ENCODE data around the gene TADA2B.

TADA2B gene

GRCh38 chr4:7014815-7015214 lies 28.4 kb upstream of the TADA2B start:
- no peak for TF ChIP-seq CTCF (conservative IDR thresholded peaks at IDR 0.05; ENCODE audit: low read depth, low read length)
- Histone ChIP-seq H2AFZ (ENCODE audit: low read depth) (no peak overlapping the region), H3K4me2 (no peak overlapping the region), H3K36me3 (ENCODE audit: insufficient read depth) (peaks cover 4% of the 10 kb centered on the region; the same call in 1 of the 2 replicates), H3K9ac (no peak overlapping the region), H3K4me3 (IDR thresholded peaks at IDR 0.05; ENCODE audit: insufficient read depth, low read depth, low read length) (no peak overlapping the region), H3K79me2 (ENCODE audit: insufficient read depth, low read depth) (no peaks in the 10 kb centered on the region), H3K27ac (no peak overlapping the region), H3K4me1 (ENCODE audit: low read depth, poor library complexity, severe bottlenecking) (peaks cover 6% of the 10 kb centered on the region), H3K27me3 (ENCODE audit: insufficient read depth, low read depth) (no peaks in the 10 kb centered on the region), H4K20me1 (ENCODE audit: insufficient read depth) (no peaks in the 10 kb centered on the region)

- H3K79me2 ChIP-seq (ENCODE audit: insufficient read depth, low read depth), result no peaks in the 10 kb centered on the region
- H3K36me3 ChIP-seq (ENCODE audit: insufficient read depth), result peaks cover 4% of the 10 kb centered on the region; the same call in 1 of the 2 replicates
- no peaks in the 10 kb centered on the region for H4K20me1 ChIP-seq (ENCODE audit: insufficient read depth)
- no peak overlapping the region for H3K9ac ChIP-seq
- no peaks in the 10 kb centered on the region for H3K27me3 ChIP-seq (ENCODE audit: insufficient read depth, low read depth)
- H3K27ac ChIP-seq, result no peak overlapping the region
- H3K4me3 ChIP-seq (IDR thresholded peaks at IDR 0.05; ENCODE audit: insufficient read depth, low read depth, low read length), result no peak overlapping the region
- no peak for TF ChIP-seq CTCF (conservative IDR thresholded peaks at IDR 0.05; ENCODE audit: low read depth, low read length)
- no peak overlapping the region for H2AFZ ChIP-seq (ENCODE audit: low read depth)
- peaks cover 6% of the 10 kb centered on the region for H3K4me1 ChIP-seq (ENCODE audit: low read depth, poor library complexity, severe bottlenecking)
- H3K4me2 ChIP-seq, result no peak overlapping the region
Measured at GRCh38 chr4:7015383-7016035, 27.7 kb upstream of the TADA2B start.

- no peaks in the 10 kb centered on the region for H4K20me1 ChIP-seq (ENCODE audit: insufficient read depth)
- H3K9ac ChIP-seq, result no peak overlapping the region
- H3K36me3 ChIP-seq (ENCODE audit: insufficient read depth), result peaks cover 4% of the 10 kb centered on the region; the same call in 1 of the 2 replicates
- H3K4me1 ChIP-seq (ENCODE audit: low read depth, poor library complexity, severe bottlenecking), result peaks cover 6% of the 10 kb centered on the region
- no peak for TF ChIP-seq CTCF (conservative IDR thresholded peaks at IDR 0.05; ENCODE audit: low read depth, low read length)
- H3K4me3 ChIP-seq (IDR thresholded peaks at IDR 0.05; ENCODE audit: insufficient read depth, low read depth, low read length), result no peak overlapping the region
- H3K27me3 ChIP-seq (ENCODE audit: insufficient read depth, low read depth), result no peaks in the 10 kb centered on the region
- H2AFZ ChIP-seq (ENCODE audit: low read depth), result no peak overlapping the region
- no peak overlapping the region for H3K4me2 ChIP-seq
- H3K79me2 ChIP-seq (ENCODE audit: insufficient read depth, low read depth), result no peaks in the 10 kb centered on the region
- no peak overlapping the region for H3K27ac ChIP-seq
Measured at GRCh38 chr4:7016086-7016485, 27.1 kb upstream of the TADA2B start.

GRCh38 chr4:7016512-7016911 lies 26.7 kb upstream of the TADA2B start:
- peaks cover 4% of the 10 kb centered on the region; the same call in 1 of the 2 replicates for H3K36me3 ChIP-seq (ENCODE audit: insufficient read depth)
- no peak overlapping the region for H3K4me3 ChIP-seq (IDR thresholded peaks at IDR 0.05; ENCODE audit: insufficient read depth, low read depth, low read length)
- TF ChIP-seq CTCF (conservative IDR thresholded peaks at IDR 0.05; ENCODE audit: low read depth, low read length), result no peak
- no peak overlapping the region for H3K27ac ChIP-seq
- no peak overlapping the region for H2AFZ ChIP-seq (ENCODE audit: low read depth)
- peaks cover 6% of the 10 kb centered on the region for H3K4me1 ChIP-seq (ENCODE audit: low read depth, poor library complexity, severe bottlenecking)
- H3K79me2 ChIP-seq (ENCODE audit: insufficient read depth, low read depth), result no peaks in the 10 kb centered on the region
- no peak overlapping the region for H3K4me2 ChIP-seq
- no peaks in the 10 kb centered on the region for H3K27me3 ChIP-seq (ENCODE audit: insufficient read depth, low read depth)
- H3K9ac ChIP-seq, result no peak overlapping the region
- no peaks in the 10 kb centered on the region for H4K20me1 ChIP-seq (ENCODE audit: insufficient read depth)
